Large intestine (tissue), 3 donors: ENCODE data around the gene CACNA1G. TPM values are rescaled to one million over a fixed set of nuclear protein-coding genes. Genes with fewer than 3 reads are reported as not detected.

Experiments used
- DNase-seq, 2 donors: peaks; one replicate each; pipeline versions ENCODE4 v3.0.0 to v3.0.0-alpha.2; 2013
- H3K27ac ChIP-seq: one replicate; pipeline ENCODE4 v1.5.1; 2013; ENCODE audit warnings: low read length
- H3K27me3 ChIP-seq: 2 replicates; pipeline ENCODE4 v1.6.1; 2013; ENCODE audit warnings: low read length; ENCODE audit not compliant: control insufficient read depth, insufficient read depth
- H3K36me3 ChIP-seq: 2 replicates; pipeline ENCODE4 v1.6.1; 2013; ENCODE audit warnings: low read length; ENCODE audit not compliant: control insufficient read depth, insufficient read depth
- H3K4me1 ChIP-seq: one replicate; pipeline ENCODE4 v1.6.1; 2013; ENCODE audit warnings: low read length; ENCODE audit not compliant: control insufficient read depth, insufficient read depth
- H3K4me3 ChIP-seq: one replicate; pipeline ENCODE4 v1.5.1; 2013; ENCODE audit warnings: low read length
- H3K9me3 ChIP-seq: one replicate; pipeline ENCODE4 v1.6.1; 2013; ENCODE audit warnings: mild to moderate bottlenecking, low read depth, low read length, moderate library complexity; ENCODE audit not compliant: control insufficient read depth
- WGBS: methylation state at CpG from one replicate; pipeline ENCODE4 v1.1.5; 2013; ENCODE audit warnings: low lambda C conversion rate; ENCODE audit not compliant: insufficient coverage; 5-methylcytosine and 5-hydroxymethylcytosine counted together
- polyA plus RNA-seq: library from polyadenylated mRNA; unstranded; fragments of 120-200 nt; gene quantifications from one replicate; pipeline ENCODE4 v1.2.1, GENCODE V29; 2013

CACNA1G gene
- polyA plus RNA-seq, 1 donor = 1.7 TPM

GRCh38 chr17:50533185-50533584, 27.3 kb upstream of the CACNA1G start:
- Histone ChIP-seq H3K27me3 (peaks cover 18% of the 10 kb centered on the region), H3K4me1 (peaks cover 38% of the 10 kb centered on the region), H3K27ac (no peak overlapping the region), H3K9me3 (no peaks in the 10 kb centered on the region), H3K36me3 (no peaks in the 10 kb centered on the region), H3K4me3 (peak overlapping the region; percentile 4)
- no peak for DNase-seq
- no CpG with 5 or more reads among the region's 5 CpGs for WGBS

- DNase-seq = peak in 1 of 2 donors; percentile 50
- Histone ChIP-seq H3K27me3 (peaks cover 18% of the 10 kb centered on the region), H3K4me1 (peaks cover 44% of the 10 kb centered on the region), H3K27ac (no peak overlapping the region), H3K4me3 (no peak overlapping the region), H3K9me3 (no peaks in the 10 kb centered on the region), H3K36me3 (no peaks in the 10 kb centered on the region)
- WGBS = 0% methylated on average over 2 of the region's 17 CpGs
Measured at GRCh38 chr17:50533720-50534148, 26.8 kb upstream of the CACNA1G start.

GRCh38 chr17:50534222-50534978, 26.1 kb upstream of the CACNA1G start:
- Histone ChIP-seq H3K27ac (no peak overlapping the region), H3K36me3 (no peaks in the 10 kb centered on the region), H3K4me1 (peaks cover 50% of the 10 kb centered on the region), H3K9me3 (no peaks in the 10 kb centered on the region), H3K4me3 (no peak overlapping the region), H3K27me3 (peaks cover 18% of the 10 kb centered on the region)
- DNase-seq = peak in 1 of 2 donors; percentile 60
- WGBS = no CpG with 5 or more reads among the region's 24 CpGs

GRCh38 chr17:50534979-50535326, 25.6 kb upstream of the CACNA1G start:
- DNase-seq = no peak
- no CpG with 5 or more reads among the region's 2 CpGs for WGBS
- Histone ChIP-seq H3K9me3 (no peaks in the 10 kb centered on the region), H3K27ac (no peak overlapping the region), H3K4me1 (peaks cover 55% of the 10 kb centered on the region), H3K27me3 (peaks cover 18% of the 10 kb centered on the region), H3K4me3 (no peak overlapping the region), H3K36me3 (no peaks in the 10 kb centered on the region)

- H3K36me3 ChIP-seq = no peaks in the 10 kb centered on the region
- no peaks in the 10 kb centered on the region for H3K9me3 ChIP-seq
- no peak for DNase-seq
- H3K4me3 ChIP-seq = no peak overlapping the region
- H3K27ac ChIP-seq = no peak overlapping the region
- peaks cover 58% of the 10 kb centered on the region for H3K4me1 ChIP-seq
- whole genome bisulfite sequencing = 92% methylated on average over 2 of the region's 7 CpGs
- H3K27me3 ChIP-seq = peaks cover 18% of the 10 kb centered on the region
Measured at GRCh38 chr17:50535407-50535806, 25.1 kb upstream of the CACNA1G start.

GRCh38 chr17:50536683-50537646, 23.6 kb upstream of the CACNA1G start:
- no peak overlapping the region for H3K4me3 ChIP-seq
- 92% methylated on average over 2 of the region's 45 CpGs for WGBS

GRCh38 chr17:50537721-50538548, 22.6 kb upstream of the CACNA1G start:
- H3K4me3 ChIP-seq = no peak overlapping the region
- no peaks in the 10 kb centered on the region for H3K36me3 ChIP-seq
- no peaks in the 10 kb centered on the region for H3K9me3 ChIP-seq
- WGBS = no CpG with 5 or more reads among the region's 20 CpGs
- peaks cover 61% of the 10 kb centered on the region for H3K4me1 ChIP-seq
- H3K27ac ChIP-seq = peak overlapping the region; percentile 74
- DNase-seq = no peak
- peaks cover 5% of the 10 kb centered on the region for H3K27me3 ChIP-seq

More at GRCh38 chr17:50536683-50537646, 23.6 kb upstream of the CACNA1G start:
- Histone ChIP-seq H3K9me3 (no peaks in the 10 kb centered on the region), H3K27me3 (peaks cover 14% of the 10 kb centered on the region), H3K4me1 (peaks cover 64% of the 10 kb centered on the region), H3K36me3 (no peaks in the 10 kb centered on the region), H3K27ac (no peak overlapping the region)
- no peak for DNase-seq

GRCh38 chr17:50538549-50539410, 21.7 kb upstream of the CACNA1G start:
- WGBS = no CpG with 5 or more reads among the region's 20 CpGs
- H3K4me1 ChIP-seq = peaks cover 61% of the 10 kb centered on the region
- H3K27ac ChIP-seq = peak overlapping the region; percentile 74
- no peaks in the 10 kb centered on the region for H3K9me3 ChIP-seq
- H3K27me3 ChIP-seq = no peaks in the 10 kb centered on the region
- no peak overlapping the region for H3K4me3 ChIP-seq
- H3K36me3 ChIP-seq = no peaks in the 10 kb centered on the region
- DNase-seq = peak; percentile 74 to 89

GRCh38 chr17:50539762-50540559, 20.6 kb upstream of the CACNA1G start:
- Histone ChIP-seq H3K9me3 (no peaks in the 10 kb centered on the region), H3K36me3 (no peaks in the 10 kb centered on the region), H3K4me1 (peaks cover 51% of the 10 kb centered on the region), H3K4me3 (no peak overlapping the region), H3K27ac (no peak overlapping the region), H3K27me3 (no peaks in the 10 kb centered on the region)
- no CpG with 5 or more reads among the region's 15 CpGs for WGBS
- peak in 1 of 2 donors; percentile 51 for DNase-seq
